HG03521 (cell line): ENCODE measurements around the gene AURKA.
A peak's percentile ranks its signal among the peaks of the same experiment; 100 is the strongest.
"Not testable (repeated sequence)": the region's sequence is repeated elsewhere in the genome, so short reads cannot be mapped to it uniquely, and the experiment has no call there.

Experiments used
- ATAC-seq: cut with Tn5 transposase; IDR thresholded peaks from one replicate; pipeline ENCODE4 v1.9.1; 2021; ENCODE audit warnings: mild to moderate bottlenecking, moderate library complexity; ENCODE audit not compliant: unreplicated experiment

AURKA gene

GRCh38 chr20:56360133-56360907, 31.7 kb downstream of the AURKA start:
- no peak for ATAC-seq

GRCh38 chr20:56359212-56360132, 32.5 kb downstream of the AURKA start:
- ATAC-seq: no peak

GRCh38 chr20:56358600-56359211, 33.3 kb downstream of the AURKA start, which contains the start of gene FAM210B:
Gene FAM210B (plus strand): TSS chr20:56358974. CDS start chr20:56359006, 32 bp downstream.
- peak; percentile 98 for ATAC-seq

GRCh38 chr20:56358070-56358469, 33.9 kb downstream of the AURKA start:
- no peak for ATAC-seq

- no peak for ATAC-seq
Observed at GRCh38 chr20:56353356-56353755, 38.7 kb downstream of the AURKA start.

GRCh38 chr20:56352345-56353055, 39.5 kb downstream of the AURKA start:
- ATAC-seq: no peak

- ATAC-seq: no peak
Observed at GRCh38 chr20:56350842-56351241, 41.2 kb downstream of the AURKA start.

GRCh38 chr20:56348746-56349145, 43.3 kb downstream of the AURKA start:
- no peak for ATAC-seq

- no peak for ATAC-seq
Observed at GRCh38 chr20:56348305-56348693, 43.7 kb downstream of the AURKA start.

GRCh38 chr20:56347628-56348304, 44.2 kb downstream of the AURKA start:
- no peak for ATAC-seq

- no peak for ATAC-seq
Observed at GRCh38 chr20:56345911-56346310, 46.1 kb downstream of the AURKA start.

- peak; percentile 59 for ATAC-seq
Observed at GRCh38 chr20:56343861-56344381, 48.1 kb downstream of the AURKA start.

GRCh38 chr20:56342783-56343182, 49.2 kb downstream of the AURKA start:
- ATAC-seq: no peak

- ATAC-seq: not testable (repeated sequence)
Observed at GRCh38 chr20:56336709-56337108, 55.3 kb downstream of the AURKA start.

GRCh38 chr20:56328861-56329260, 63.2 kb downstream of the AURKA start:
- no peak for ATAC-seq

GRCh38 chr20:56324806-56325205, 67.2 kb downstream of the AURKA start:
- ATAC-seq: no peak

GRCh38 chr20:56323656-56324055, 68.4 kb downstream of the AURKA start:
- ATAC-seq: no peak

- ATAC-seq: no peak
Observed at GRCh38 chr20:56323206-56323605, 68.8 kb downstream of the AURKA start.

- no peak for ATAC-seq
Observed at GRCh38 chr20:56322681-56323080, 69.3 kb downstream of the AURKA start.
